Measurements from ENCODE around the gene TMPRSS7.

Gene TMPRSS7

DNA sequence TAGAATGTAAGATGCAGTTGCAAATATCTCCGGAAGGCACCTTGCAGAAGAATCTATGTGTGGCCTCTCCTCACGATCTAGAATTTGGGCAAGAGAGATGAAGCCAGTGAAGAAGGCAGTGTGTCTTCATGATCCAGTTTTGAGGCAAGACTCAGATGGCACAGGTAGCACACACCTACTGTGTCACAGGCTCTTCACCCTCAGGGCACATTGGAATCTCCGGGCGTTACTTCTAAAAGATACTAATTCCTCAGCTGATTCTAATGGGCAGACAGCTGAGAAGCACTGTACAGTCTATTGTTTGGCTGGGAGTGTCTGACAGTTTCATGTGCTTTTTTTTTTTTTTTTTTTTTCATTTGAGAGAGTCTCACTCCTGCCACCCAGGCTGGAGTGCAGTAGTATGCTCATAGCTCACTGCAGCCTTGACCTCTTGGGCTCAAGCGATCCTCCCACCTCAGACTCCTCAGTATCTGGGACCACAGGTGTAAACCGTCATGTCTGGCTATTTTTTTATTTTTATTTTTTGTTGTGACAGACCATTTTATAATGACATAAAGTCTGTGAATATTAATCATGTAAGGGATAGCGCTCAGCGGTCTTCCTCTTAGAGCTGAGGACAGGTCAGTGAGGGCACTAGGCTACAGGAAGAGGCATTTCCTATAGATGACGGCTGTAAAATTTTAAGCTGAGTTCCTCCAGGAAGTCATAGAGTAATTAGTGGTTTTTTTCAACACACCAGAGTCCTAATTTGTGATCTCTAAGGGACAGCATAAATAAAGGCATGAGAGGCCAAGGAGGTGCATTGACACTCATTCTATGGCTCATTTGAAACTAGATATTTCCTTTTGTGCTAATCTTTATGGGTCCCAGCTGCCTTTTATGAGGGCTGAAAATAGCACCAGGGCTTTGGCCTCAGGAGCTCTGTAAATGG is 55.7 kb downstream of the TMPRSS7 start:
- DNase-seq (ENCODE audit: low read depth) = no peak
- no peak overlapping the region for H3K4me3 ChIP-seq (ENCODE audit: low read depth, low read length)

DNA sequence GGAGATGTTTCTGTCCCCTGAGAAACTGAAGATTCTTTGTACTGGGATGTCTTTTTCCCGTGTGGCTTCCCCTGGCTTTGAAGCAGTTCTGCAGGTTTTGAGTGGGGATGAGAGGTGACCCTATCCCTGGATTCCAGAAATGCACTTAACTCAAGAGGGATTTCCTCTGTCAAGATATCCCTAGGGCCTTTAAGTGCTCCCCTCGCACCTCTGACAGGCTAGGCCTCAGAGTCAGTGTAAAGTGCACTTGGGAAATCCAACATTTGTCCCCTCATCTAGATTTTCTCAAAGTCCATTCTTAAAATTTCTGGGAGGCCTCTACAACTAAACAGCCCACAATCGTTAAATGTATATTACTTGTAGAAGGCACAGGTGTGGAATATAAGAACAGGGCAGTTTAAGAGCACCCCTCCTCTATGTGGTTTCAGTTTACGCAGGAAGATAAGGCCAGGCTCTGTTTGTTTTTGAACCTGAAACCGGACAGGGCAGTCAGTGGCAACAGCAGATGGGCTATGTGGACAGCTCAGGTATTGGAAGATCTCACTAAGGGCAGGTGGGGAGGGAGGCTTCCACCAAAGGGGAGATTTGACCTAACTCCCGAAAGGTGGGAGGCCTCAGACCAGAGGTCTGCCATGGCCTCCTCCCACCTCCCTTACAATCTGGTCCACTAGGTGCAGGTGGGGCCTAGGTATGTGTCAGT is 56.5 kb downstream of the TMPRSS7 start:
- no peak for DNase-seq (ENCODE audit: low read depth)

DNA sequence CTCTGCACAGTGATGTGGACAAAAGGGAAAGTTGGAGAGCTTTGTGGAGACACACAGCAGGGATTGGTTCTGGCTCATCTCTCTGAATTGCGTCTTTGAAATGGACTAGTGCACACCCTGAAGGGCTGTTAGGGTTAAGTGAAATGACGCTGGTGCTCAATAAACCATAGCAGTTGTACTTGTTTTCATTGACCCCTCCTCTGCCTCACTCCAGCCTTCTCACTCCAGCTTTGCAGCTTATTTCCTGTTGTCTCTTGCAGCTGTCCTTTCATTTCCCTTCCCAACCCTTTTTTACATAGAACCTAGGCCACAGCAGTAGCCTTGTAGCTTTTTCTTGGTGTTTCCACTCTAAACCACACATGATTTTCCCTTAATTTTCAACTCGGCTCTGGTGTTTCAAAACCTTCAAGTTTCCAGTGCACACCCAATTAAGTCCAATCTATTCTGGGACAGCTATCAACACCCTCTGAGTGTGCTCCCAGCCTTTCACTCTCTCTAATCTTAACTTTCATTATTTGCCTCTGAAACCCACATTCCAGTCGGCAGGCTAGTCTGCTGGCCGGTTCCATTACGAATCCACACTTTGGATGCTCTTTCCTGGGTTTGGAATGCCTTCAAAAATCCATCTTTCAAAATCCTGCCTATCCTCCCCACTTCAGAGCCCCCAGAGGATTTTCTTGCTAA is 58.1 kb downstream of the TMPRSS7 start:
- DNase-seq (ENCODE audit: low read depth) = no peak

More for the DNA sequence above, 56.5 kb downstream of the TMPRSS7 start:
- H3K4me3 ChIP-seq (ENCODE audit: low read depth, low read length) = no peak overlapping the region

DNA sequence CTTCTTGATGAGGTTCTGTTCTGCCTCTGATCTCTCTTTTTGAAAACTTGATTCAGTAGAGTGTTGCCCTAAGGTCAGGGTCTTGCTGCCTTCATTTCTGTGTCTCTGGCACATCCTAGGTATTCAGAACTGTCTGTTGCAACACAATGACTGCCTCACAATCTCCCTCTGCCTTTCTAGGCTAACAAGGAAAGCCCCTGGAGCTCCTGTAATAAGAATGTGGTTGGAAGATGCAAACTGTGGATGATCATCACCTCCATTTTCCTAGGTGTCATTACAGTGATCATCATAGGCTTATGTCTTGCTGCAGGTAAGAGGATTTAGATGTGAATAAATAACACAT is 58.6 kb downstream of the TMPRSS7 start:
- H3K4me3 ChIP-seq (ENCODE audit: low read depth, low read length) = no peak overlapping the region
- no peak for DNase-seq (ENCODE audit: low read depth)

More for the DNA sequence above, 58.1 kb downstream of the TMPRSS7 start:
- H3K4me3 ChIP-seq (ENCODE audit: low read depth, low read length) = no peak overlapping the region

DNA sequence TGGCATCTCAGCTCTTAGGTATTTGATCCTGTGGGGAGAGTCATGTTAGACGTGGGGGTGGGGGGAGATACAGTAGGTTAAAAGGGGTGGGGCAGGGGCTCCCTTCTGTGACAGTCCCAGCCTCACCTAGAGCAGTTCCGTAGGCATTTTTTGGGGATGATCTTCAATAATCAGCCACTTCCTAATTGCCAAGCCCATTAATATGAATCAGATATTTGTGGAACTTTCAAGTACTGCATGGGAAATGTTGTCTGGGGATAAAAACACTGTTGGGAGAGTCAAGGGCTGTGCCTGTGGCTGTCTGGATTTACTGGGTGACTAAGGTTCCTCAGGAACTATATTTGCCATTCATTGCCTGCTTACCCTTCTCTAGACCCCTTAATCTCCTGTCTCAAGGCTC is 61.2 kb downstream of the TMPRSS7 start:
- H3K4me3 ChIP-seq (ENCODE audit: low read depth, low read length) = no peak overlapping the region
- no peak for DNase-seq (ENCODE audit: low read depth)

DNA sequence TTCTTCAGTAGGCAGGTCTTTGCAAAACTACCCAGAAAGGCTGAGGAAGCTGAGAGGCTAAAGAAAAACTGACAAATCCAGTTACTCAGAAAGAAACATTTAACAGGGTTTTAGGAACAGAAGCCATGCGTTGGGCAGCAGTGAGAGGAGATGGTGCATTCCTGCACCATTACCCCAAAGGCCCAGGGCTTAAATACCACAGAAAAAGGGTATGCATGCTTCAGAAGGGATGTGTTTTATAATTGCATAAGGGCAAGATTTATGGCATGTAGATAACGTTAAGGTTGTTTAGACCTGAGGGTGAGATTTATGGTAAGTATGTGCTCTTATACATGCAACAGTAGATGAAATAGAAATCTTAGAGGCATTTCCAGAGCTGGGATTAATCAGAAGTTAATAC is 61.6 kb downstream of the TMPRSS7 start:
- no peak for DNase-seq (ENCODE audit: low read depth)
- no peak overlapping the region for H3K4me3 ChIP-seq (ENCODE audit: low read depth, low read length)

DNA sequence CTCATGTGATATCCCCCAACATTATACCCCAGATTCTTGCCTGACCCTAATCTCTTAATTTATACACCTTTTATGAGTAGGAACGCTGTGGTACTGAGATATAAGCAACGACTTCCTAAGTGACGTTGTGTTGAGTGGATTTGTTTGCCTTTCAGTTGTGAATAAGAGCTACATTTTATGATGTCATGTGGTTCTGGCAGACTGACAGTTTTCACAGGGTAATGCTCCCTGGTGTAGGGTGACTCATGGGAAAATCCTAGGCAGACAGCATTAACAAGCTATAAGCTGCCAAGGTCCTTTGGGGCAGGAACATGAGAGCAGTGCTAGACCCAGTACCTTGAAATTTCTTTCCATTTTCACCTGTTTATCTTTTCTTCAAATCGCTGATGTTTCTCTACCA is 62.8 kb downstream of the TMPRSS7 start:
- H3K4me3 ChIP-seq (ENCODE audit: low read depth, low read length) = no peak overlapping the region
- peak; percentile 98 for DNase-seq (ENCODE audit: low read depth)

DNA sequence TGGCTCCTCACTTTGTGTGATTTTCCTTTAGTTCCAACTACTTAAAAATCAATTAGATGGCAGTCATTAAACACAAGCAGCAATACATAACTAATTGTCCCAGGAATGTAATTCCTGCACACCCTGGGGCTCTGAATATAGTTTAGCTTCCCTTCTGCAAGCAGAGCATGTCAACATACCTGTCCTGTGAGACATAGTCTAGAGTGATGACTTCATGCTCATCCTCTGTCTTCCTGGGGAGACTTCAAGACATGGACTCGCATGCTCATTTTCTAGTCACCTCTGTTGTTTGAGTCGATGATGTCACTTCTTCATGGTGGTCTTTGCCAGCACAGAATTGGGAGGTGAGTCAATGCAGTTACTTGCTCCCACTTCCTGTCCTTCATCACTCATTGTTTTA is 67.4 kb downstream of the TMPRSS7 start:
- H3K4me3 ChIP-seq (ENCODE audit: low read depth, low read length) = no peak overlapping the region
- DNase-seq (ENCODE audit: low read depth) = peak; percentile 87

DNA sequence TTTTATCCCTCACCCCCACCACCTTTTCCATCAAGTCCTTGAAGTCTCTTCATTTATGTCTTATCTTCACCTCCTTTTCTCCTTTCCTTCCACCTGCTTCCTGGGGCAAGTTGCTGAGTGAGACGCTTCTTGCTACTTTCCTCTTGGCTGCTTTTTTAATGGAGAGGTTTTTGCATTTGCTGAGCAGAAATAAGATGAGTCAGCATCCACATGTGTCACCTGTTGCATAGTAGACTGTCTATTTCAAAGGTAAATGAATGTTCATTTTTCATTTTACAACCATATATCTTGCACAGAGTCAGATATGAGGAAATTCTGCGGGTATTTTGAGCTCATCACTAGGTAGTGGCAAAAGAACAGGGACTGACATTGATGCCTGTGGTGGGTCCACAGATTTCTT is 70.2 kb downstream of the TMPRSS7 start:
- DNase-seq (ENCODE audit: low read depth) = no peak
- H3K4me3 ChIP-seq (ENCODE audit: low read depth, low read length) = no peak overlapping the region

DNA sequence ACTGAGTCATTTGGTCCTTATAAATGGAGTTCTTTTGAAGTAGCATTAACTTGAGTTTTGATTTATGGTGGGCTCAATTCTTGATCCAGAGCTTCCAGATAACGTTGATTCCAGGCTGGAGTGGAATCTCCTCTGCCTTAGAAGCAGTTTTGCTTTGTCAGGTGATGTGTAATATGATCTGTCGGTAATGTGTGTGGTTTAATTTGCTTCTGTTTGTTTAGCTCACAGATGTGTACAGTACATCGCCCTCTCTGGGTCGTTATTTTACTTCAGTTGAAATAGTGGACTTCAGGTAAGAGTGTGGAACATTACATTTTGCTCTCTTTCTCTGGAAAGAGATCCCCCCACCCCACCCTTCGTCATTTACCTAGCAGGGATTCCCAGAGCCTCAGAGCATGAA is 74.8 kb downstream of the TMPRSS7 start:
- DNase-seq (ENCODE audit: low read depth) = no peak
- no peak overlapping the region for H3K4me3 ChIP-seq (ENCODE audit: low read depth, low read length)

DNA sequence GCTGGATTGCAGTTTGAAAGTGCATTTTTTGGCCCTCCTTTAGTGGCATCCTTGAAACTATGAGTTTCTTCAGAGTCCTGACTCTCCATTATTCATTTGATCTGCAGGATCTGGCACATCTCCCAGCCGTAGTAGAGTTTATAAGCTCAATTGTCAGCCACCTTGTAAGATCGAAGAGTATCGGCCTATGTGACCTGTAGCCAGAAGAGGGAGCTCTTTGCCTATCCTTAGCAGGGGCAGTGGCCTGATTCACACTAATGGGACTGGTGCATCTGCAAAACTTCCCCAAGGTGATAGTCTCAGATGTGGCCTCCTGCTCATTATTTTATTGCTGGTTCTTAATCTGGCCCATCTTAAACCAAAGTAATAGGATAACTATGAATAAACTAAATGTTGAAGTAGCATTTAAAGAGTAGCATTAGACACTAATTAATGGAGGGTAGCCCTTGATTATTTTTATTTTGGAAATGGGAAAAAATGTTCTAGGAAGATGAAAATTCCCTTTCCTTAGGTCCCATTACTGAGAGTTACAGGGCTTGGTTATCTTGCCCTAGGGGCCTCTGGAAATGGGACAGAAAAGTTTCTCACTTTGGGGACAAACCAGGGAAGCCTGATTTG is 77.4 kb downstream of the TMPRSS7 start:
- DNase-seq (ENCODE audit: low read depth) = no peak
- H3K4me3 ChIP-seq (ENCODE audit: low read depth, low read length) = no peak overlapping the region

DNA sequence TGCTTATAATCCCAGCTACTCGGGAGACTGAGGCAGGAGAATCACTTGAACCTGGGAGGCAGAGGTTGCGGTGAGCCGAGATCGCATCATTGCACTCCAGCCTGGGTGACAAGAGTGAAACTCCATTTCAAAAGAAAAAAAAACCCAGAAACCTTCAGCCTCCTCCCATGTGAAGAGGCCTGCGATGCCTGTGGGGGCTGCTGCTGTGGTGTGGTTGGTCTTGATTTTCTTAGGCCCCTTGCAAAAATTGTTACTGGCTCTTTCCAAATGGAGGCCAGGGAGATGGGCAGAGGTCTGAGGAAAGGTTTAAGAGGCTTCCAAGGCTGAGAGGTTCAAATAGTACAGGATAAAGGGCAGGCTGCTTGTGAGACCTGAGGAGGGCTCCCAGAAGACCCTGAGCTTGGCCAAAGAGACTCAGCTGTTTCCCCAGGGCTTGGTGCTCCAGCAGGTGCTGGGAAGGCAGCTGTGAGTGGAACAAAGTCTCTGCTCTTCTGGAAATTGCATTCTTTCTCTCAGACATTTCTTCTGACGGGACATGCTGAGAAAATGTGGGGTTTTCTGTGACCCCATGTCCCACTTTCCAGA is 80.1 kb downstream of the TMPRSS7 start:
- no peak overlapping the region for H3K4me3 ChIP-seq (ENCODE audit: low read depth, low read length)
- DNase-seq (ENCODE audit: low read depth) = no peak

DNA sequence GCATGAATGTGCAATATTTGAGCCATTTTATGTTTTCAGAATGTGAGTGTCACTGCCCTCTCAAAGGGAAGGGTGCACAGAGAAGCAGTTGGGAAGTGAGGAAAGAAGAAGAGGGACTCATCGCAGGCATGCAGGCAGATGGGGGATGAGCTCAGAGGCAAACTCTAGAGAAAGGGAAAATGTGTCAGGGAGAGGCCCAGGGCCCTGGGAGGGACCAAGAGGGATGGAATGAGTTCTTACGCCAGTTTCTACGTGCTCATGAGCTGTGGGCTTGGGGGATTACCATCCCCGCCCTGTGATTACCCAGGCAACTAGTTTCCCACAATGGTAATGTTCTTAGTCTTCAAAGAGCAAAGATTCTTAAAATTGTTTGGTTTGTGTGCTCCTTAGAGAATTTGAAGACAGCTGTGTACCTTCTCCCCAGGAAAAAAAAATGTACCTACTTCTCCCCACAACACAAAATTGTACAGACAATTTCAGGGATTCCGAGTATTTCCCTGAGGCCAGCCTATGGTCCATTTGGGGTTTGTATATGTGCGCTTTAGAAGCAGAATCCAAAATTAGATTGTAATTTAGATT is 80.7 kb downstream of the TMPRSS7 start:
- DNase-seq (ENCODE audit: low read depth) = no peak
- H3K4me3 ChIP-seq (ENCODE audit: low read depth, low read length) = no peak overlapping the region

DNA sequence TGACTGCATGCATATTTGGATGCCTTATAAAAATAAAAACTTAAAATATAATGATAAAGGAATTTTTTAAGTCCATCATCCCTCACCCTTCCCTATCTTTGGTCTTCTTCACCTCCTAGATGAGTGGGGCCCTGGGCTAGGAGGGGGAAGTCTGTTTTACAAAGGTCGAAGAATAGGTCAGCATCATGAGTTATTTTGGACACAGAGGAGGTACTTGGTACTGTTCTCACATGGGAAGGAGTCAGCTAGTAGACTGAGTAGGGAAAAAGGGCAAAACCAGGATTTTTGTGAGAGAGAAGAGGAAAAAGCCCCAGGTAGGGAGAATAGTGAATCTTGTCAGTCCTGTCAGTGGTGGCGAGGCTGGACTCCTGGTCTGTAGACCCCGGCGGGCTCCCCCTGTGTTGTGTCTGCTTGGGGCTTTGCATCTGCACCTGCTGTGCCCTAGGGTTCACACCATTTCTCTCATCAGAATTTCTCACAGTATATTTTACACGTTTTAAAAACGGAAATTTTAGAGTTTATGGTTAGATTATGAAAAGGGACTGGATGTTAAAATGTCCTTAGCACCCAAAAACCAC is 81.4 kb downstream of the TMPRSS7 start:
- DNase-seq (ENCODE audit: low read depth) = no peak
- H3K4me3 ChIP-seq (ENCODE audit: low read depth, low read length) = no peak overlapping the region

DNA sequence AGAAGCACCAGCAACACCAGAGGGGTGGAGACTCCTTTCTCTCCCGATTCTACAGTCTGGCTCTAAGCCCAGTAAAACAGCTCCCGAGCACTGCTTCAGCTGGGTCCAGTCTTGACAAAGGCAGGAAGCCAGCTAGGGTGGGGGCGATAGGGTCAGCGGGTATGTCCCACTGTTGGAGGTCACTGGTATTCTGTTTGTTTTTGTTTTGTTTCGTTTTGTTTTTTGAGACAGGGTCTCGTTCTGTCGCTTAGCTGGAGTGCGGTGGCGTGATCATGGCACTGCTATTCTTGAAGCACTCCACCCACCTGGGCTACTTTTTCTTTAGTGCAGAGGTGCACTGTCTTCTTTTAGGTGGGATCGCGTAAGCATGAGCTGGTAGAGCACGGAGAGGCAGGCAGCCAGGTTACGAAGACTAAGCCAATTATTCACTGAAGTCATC is 82.2 kb downstream of the TMPRSS7 start:
- no peak overlapping the region for H3K4me3 ChIP-seq (ENCODE audit: low read depth, low read length)
- no peak for DNase-seq (ENCODE audit: low read depth)

DNA sequence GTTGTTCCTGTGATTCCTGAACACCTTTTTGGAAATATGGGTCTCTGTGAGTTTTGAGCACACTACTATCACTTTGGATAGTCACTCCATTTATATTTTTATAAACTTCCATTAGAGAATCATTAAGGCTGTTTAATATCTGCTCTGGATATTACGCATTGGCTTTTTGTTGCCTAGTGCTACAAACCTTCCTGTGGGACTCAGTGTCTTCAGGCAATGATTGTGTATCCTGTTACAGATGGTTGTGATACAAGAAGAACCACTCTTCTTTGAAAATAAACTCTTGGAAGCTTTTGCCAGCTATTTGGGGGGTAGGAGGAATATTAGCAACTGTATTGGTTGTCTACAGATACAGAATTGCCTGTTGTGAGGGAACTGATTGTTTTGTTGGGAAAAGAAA is 82.9 kb downstream of the TMPRSS7 start:
- no peak for DNase-seq (ENCODE audit: low read depth)
- no peak overlapping the region for H3K4me3 ChIP-seq (ENCODE audit: low read depth, low read length)

DNA sequence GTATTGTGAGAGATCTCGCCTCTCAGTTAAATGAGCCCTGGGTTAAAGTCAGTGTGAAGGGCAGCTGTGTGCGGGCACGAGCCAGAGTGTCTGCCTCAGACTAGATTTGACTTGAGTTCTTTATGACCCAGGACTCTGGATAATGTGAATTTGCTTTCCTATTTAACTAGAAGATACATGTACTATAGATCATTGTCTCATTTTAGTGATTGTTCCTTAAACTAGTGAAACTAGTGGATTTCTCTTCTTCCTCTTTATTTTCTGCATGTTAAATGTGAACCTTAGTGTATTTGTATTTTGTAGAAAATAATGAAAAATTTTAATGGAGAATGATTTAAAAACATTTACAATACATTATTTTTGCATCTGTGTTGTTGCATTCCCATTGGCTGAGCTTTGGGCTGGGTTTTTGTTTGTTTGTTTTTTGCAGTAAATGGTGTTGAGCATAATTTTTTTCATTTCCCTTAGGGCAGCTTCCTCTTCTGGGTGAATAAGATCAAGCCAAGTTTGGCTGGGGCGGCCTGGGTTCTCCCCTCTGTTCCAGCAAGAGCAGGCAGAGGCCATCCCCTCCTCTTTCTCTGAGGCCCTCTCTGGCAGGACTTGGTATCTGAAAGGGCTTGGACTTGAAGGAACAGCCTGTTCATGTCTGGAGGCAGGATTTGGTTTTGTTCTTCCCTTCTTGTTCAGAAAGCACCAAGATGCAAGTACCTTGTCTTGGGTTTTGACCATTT is 83.5 kb downstream of the TMPRSS7 start:
- H3K4me3 ChIP-seq (ENCODE audit: low read depth, low read length) = no peak overlapping the region
- no peak for DNase-seq (ENCODE audit: low read depth)

All from skeletal muscle cell (primary cell).